Left lung (tissue), 10 donors: ENCODE results near the gene WNT9A. TPM values are rescaled to one million over a fixed set of nuclear protein-coding genes. Genes with fewer than 3 reads are reported as not detected.

Experiments
- ATAC-seq: fragments of 200-7000 bp; cut with Tn5 transposase; one replicate; pipeline ENCODE4 v1.9.1; 2020; ENCODE audit warnings: moderate library complexity
- DNase-seq, 4 donors: peaks; one replicate each; pipeline ENCODE4 v3.0.0-alpha.2; 2013 to 2020
- H3K27ac ChIP-seq, 2 donors: fragments of 200-600 bp; sonication (generic) in 1 of 2; one replicate each; pipeline versions ENCODE4 v1.5.0 to v1.8.0; 2020 to 2021
- H3K27me3 ChIP-seq, 2 donors: fragments of 200-600 bp; sonication (generic) in 1 of 2; one replicate each; pipeline versions ENCODE4 v1.5.0 to v1.8.0; 2020 to 2021
- H3K36me3 ChIP-seq, 2 donors: fragments of 200-600 bp; sonication (generic) in 1 of 2; one replicate each; pipeline versions ENCODE4 v1.5.0 to v1.8.0; 2020 to 2021
- H3K4me1 ChIP-seq, 2 donors: fragments of 200-600 bp; one replicate each; pipeline ENCODE4 v1.8.0; 2021
- H3K4me3 ChIP-seq, 2 donors: fragments of 200-600 bp; sonication (generic) in 1 of 2; one replicate each; pipeline versions ENCODE4 v1.5.0 to v1.8.0; 2020 to 2021; ENCODE audit warnings: mild to moderate bottlenecking in 1 of 2
- H3K9me3 ChIP-seq, 2 donors: fragments of 200-600 bp; sonication (generic) in 1 of 2; one replicate each; pipeline versions ENCODE4 v1.5.0 to v1.8.0; 2020 to 2021
- CTCF ChIP-seq, 2 donors: fragments of 200-600 bp; sonication (generic) in 1 of 2; IDR thresholded peaks; one replicate each; pipeline versions ENCODE4 v1.5.0 to v1.8.0; 2021; ENCODE audit warnings: antibody characterized with exemption in 2 of 2
- intact Hi-C, 2 donors: fragments of 100-400 bp; cut with DNase I; formaldehyde crosslinking; loops; one replicate each; pipeline versions ENCODE4 v1.11.2 to v1.14.2; 2022
- polyA plus RNA-seq, 6 donors: library from polyadenylated mRNA; unstranded; fragments of 120-200 nt; gene quantifications; one replicate each; pipeline ENCODE4 v1.2.1, GENCODE V29; 2013; ENCODE audit not compliant: insufficient read length in 6 of 6
- total RNA-seq, 2 donors: library from RNA; stranded (reverse); fragmentation: NEBNext Ultra II Directional; extraction: Animal tissue kit (Norgen Biotek cat#: 25700); gene quantifications; one replicate each; pipeline ENCODE4 v1.2.1, GENCODE V29; 2021
- donor health status: DM: no; HTN: yes; CAD: no.
- donor health status: DM: no; HTN: no; CAD: no.

The WNT9A gene
- total and polyA plus RNA-seq, 8 donors: 2.1 to 8.5 (median 2.9) TPM

GRCh38 chr1:227893949-227894721, 53.6 kb downstream of the WNT9A start:
- ATAC-seq (no peak), DNase-seq (peak in 2 of 4 donors; percentile 15 to 55)
- H3K9me3 ChIP-seq: no peaks in the 10 kb centered on the region
- intact Hi-C loops: no loop called here
- no peaks in the 10 kb centered on the region for H3K36me3 ChIP-seq
- H3K27me3 ChIP-seq: no peaks in the 10 kb centered on the region
- TF ChIP-seq CTCF (IDR thresholded peaks at IDR 0.05): no peak
- H3K4me1 ChIP-seq: no peaks in the 10 kb centered on the region
- H3K27ac ChIP-seq: no peak overlapping the region
- H3K4me3 ChIP-seq: no peak overlapping the region

- H3K4me3 ChIP-seq: no peak overlapping the region
- ATAC-seq (no peak), DNase-seq (peak in 2 of 4 donors; percentile 21 to 73)
- no peak overlapping the region for H3K27ac ChIP-seq
- H3K4me1 ChIP-seq: no peaks in the 10 kb centered on the region
- H3K27me3 ChIP-seq: no peaks in the 10 kb centered on the region
- no peaks in the 10 kb centered on the region for H3K9me3 ChIP-seq
- no peaks in the 10 kb centered on the region for H3K36me3 ChIP-seq
- intact Hi-C loops: no loop called here
- TF ChIP-seq CTCF (IDR thresholded peaks at IDR 0.05): no peak
Observed at GRCh38 chr1:227893300-227893948, 54.3 kb downstream of the WNT9A start.

GRCh38 chr1:227892489-227893299, 55.0 kb downstream of the WNT9A start:
- no peak for TF ChIP-seq CTCF (IDR thresholded peaks at IDR 0.05)
- intact Hi-C loops: no loop called here
- H3K4me1 ChIP-seq: peaks cover 0 to 4% of the 10 kb centered on the region in 2 donors
- no peak overlapping the region for H3K4me3 ChIP-seq
- peaks cover 0 to 4% of the 10 kb centered on the region in 2 donors for H3K27me3 ChIP-seq
- no peaks in the 10 kb centered on the region for H3K9me3 ChIP-seq
- DNase-seq (peak in 2 of 4 donors; percentile 22 to 66), ATAC-seq (no peak)
- no peaks in the 10 kb centered on the region for H3K36me3 ChIP-seq
- H3K27ac ChIP-seq: no peak overlapping the region

- Histone ChIP-seq H3K4me1 (peaks cover 4 to 9% of the 10 kb centered on the region in 2 donors), H3K27me3 (peaks cover 0 to 11% of the 10 kb centered on the region in 2 donors), H3K36me3 (no peaks in the 10 kb centered on the region), H3K27ac (no peak overlapping the region), H3K4me3 (no peak overlapping the region), H3K9me3 (no peaks in the 10 kb centered on the region)
- TF ChIP-seq CTCF (IDR thresholded peaks at IDR 0.05): no peak
- ATAC-seq (no peak), DNase-seq (peak in 2 of 4 donors; percentile 27 to 37)
- intact Hi-C loops: no loop called here
Observed at GRCh38 chr1:227891955-227892488, 55.7 kb downstream of the WNT9A start.
